Brain microvascular endothelial cell (primary cell): ENCODE results near the gene METRNL.
"Not testable (repeated sequence)": the region's sequence is repeated elsewhere in the genome, so short reads cannot be mapped to it uniquely, and the experiment has no call there.

Experiments used
- DNase-seq: peaks from one replicate; pipeline ENCODE4 v3.0.0-alpha.2; 2020
- H3K27ac ChIP-seq: fragments of 250-450 bp; sonication (Bioruptor Pico); 2 replicates; pipeline ENCODE4 v1.5.1; 2020; ENCODE audit warnings: mild to moderate bottlenecking, moderate library complexity
- H3K27me3 ChIP-seq: fragments of 250-450 bp; sonication (Bioruptor Pico); replicated peaks from 2 replicates; pipeline ENCODE4 v1.5.1; 2020; ENCODE audit warnings: mild to moderate bottlenecking
- H3K36me3 ChIP-seq: fragments of 250-450 bp; sonication (Bioruptor Pico); replicated peaks from 2 replicates; pipeline ENCODE4 v1.5.1; 2020; ENCODE audit warnings: mild to moderate bottlenecking
- H3K4me3 ChIP-seq: 2 replicates; pipeline ENCODE4 v1.5.1; 2011; ENCODE audit warnings: low read depth, mild to moderate bottlenecking, control low read depth, low read length, moderate library complexity
- in situ Hi-C: cut with HindIII; loops from 2 replicates; pipeline ENCODE4 v1.10.0; 2017; ENCODE audit warnings: low sequenced_read_pairs, low pct_ligation_motif_present
- TF ChIP-seq, protein P1 (sequence below): IDR thresholded peaks from 2 replicates; pipeline ENCODE4 v1.5.1; 2011; ENCODE audit warnings: low read depth, mild to moderate bottlenecking, moderate library complexity, low read length, control low read depth, inconsistent platforms; ENCODE audit errors: missing control alignments

The METRNL gene

DNA sequence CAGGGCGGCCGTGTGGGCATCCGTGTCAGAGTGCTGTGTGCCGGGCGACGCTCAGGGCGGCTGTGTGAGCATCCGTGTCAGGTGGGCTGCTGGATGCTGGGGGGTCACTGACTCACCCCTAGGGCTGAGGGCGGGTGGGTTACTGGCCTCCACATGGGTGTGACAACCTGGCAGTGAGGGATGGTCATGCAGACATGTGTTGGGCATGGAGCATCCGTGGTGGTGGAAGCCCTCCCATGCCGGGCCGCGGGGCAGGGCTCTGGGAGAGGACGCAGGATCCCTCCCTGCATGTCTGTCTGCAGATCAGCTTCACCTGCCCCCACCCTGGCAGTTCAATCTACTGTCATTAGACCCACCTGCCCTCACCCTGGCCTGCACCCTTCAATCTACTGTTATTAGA lies 56.3 kb downstream of the METRNL start:
- in situ Hi-C loops = no loop called here
- Histone ChIP-seq H3K27me3 (no peaks in the 10 kb centered on the region), H3K27ac (no peak overlapping the region), H3K4me3 (no peak overlapping the region), H3K36me3 (no peaks in the 10 kb centered on the region)
- no peak for DNase-seq
- TF ChIP-seq, protein P1, sequence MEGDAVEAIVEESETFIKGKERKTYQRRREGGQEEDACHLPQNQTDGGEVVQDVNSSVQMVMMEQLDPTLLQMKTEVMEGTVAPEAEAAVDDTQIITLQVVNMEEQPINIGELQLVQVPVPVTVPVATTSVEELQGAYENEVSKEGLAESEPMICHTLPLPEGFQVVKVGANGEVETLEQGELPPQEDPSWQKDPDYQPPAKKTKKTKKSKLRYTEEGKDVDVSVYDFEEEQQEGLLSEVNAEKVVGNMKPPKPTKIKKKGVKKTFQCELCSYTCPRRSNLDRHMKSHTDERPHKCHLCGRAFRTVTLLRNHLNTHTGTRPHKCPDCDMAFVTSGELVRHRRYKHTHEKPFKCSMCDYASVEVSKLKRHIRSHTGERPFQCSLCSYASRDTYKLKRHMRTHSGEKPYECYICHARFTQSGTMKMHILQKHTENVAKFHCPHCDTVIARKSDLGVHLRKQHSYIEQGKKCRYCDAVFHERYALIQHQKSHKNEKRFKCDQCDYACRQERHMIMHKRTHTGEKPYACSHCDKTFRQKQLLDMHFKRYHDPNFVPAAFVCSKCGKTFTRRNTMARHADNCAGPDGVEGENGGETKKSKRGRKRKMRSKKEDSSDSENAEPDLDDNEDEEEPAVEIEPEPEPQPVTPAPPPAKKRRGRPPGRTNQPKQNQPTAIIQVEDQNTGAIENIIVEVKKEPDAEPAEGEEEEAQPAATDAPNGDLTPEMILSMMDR = no peak

DNA sequence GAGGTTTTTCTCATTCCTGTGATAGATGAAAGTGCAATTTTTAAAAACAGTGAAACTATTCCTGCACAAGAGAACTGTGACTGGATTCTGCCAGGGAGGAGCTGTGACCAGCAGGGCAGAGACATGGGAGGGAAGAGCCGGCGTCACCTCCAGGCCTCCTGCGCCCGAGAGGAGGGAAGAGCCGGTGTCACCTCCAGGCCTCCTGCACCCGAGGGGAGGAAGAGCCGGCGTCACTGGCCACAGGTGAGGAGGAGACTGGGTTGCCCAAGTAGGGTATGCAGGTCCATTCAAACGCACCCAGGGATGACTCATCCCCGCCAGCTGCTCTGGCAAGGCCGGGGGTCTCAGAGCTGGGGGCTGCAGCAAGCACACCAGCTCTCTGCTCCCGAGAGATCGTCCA lies 56.7 kb downstream of the METRNL start:
- Histone ChIP-seq H3K36me3 (no peaks in the 10 kb centered on the region), H3K27ac (no peak overlapping the region), H3K27me3 (no peaks in the 10 kb centered on the region), H3K4me3 (no peak overlapping the region)
- TF ChIP-seq, protein P1 = no peak
- in situ Hi-C loops = no loop called here
- DNase-seq = no peak

DNA sequence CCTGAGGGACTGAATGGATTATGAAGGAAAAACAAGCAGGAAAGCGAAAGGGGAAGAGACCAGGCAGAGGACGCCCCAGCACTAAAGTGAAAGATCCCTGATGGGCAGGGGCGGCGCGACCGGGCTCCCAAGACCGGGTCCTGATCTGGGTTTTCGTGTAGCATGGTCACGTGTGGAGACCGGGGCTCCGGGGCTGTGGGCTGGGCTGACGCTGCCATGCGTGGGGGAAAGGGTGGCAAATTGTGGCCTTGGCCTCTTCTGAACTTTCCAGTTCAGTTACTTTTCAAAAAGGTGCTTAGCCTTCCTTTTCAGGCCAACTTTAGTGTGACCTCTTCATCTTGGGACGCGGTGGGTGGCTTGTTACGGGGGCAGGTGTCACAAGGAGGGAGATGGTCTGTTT lies 57.5 kb downstream of the METRNL start:
- no peak overlapping the region for H3K4me3 ChIP-seq
- TF ChIP-seq, protein P1 = no peak
- no peak for DNase-seq
- H3K36me3 ChIP-seq = no peaks in the 10 kb centered on the region
- no peak overlapping the region for H3K27ac ChIP-seq
- no peaks in the 10 kb centered on the region for H3K27me3 ChIP-seq
- in situ Hi-C loops = no loop called here

DNA sequence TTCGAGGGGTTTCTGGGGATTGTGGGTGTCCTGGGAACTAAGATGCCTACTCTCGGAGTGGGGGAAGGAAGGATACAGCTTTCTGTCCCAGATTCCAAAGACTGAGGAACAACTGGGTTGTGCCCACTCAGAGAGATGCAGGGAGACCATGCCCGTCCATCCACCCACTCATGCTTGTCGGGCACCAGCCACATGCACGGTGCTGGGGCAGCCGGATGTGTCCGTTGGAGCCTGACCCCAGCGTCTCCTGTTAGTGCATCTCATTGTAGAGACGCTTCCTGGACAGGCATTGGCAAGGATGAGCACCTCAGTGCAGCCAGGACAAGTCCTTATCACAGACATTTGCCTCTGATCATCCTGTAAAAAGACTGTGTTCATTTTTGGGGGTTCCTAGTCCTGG lies 58.1 kb downstream of the METRNL start:
- no peak for DNase-seq
- no peaks in the 10 kb centered on the region for H3K36me3 ChIP-seq
- TF ChIP-seq, protein P1 = no peak
- H3K4me3 ChIP-seq = no peak overlapping the region
- H3K27me3 ChIP-seq = no peaks in the 10 kb centered on the region
- H3K27ac ChIP-seq = no peak overlapping the region
- in situ Hi-C loops = no loop called here

DNA sequence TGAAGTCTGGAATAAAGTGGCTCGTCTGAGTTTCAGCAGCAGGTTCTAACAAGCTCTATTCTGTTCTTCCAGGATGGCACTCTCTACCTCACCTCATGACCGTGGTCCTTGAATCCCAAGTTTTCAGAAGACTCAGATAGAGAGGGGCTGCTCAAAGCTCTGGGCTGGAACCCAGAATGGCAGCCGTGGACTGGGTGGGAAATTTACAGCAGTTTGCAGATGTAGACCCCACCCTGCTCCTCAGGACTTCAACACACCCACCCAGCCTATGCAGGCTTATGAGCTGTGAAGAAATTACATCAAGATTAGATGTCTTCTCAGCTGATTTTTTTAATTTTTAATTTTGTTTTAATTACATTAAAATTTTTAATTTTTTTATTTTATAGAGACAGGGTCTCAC lies 59.4 kb downstream of the METRNL start:
- in situ Hi-C loops = no loop called here

DNA sequence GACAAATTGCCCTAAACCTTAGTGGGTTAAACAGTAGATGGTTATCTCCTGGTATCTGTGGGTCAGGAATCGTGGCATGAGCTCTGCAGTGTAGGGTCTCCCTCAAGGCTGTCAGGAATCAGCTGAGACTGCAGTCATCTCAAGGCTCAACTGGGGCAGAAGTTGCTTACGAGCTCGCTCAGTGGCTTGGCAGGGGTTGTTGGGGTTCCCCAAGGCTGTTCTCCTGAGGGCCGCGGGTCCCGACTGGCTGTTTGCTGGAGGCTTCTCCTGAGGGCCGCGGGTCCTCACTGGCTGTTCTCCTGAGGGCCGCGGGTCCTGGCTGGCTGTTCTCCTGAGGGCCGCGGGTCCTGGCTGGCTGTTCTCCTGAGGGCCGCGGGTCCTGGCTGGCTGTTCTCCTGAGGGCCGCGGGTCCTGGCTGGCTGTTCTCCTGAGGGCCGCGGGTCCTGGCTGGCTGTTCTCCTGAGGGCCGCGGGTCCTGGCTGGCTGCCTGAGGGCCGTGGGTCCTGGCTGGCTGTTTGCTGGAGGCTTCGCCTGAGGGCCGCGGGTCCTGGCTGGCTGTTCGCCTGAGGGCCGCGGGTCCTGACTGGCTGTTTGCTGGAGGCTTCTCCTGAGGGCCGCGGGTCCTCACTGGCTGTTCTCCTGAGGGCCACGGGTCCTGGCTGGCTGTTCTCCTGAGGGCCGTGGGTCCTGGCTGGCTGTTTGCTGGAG lies 60.3 kb downstream of the METRNL start:
- in situ Hi-C loops, H3K36me3 ChIP-seq: not testable (repeated sequence)

More for the DNA sequence above, 59.4 kb downstream of the METRNL start:
- Histone ChIP-seq H3K4me3 (no peak overlapping the region), H3K36me3 (no peaks in the 10 kb centered on the region), H3K27ac (no peak overlapping the region), H3K27me3 (no peaks in the 10 kb centered on the region)
- TF ChIP-seq, protein P1 = no peak
- no peak for DNase-seq

DNA sequence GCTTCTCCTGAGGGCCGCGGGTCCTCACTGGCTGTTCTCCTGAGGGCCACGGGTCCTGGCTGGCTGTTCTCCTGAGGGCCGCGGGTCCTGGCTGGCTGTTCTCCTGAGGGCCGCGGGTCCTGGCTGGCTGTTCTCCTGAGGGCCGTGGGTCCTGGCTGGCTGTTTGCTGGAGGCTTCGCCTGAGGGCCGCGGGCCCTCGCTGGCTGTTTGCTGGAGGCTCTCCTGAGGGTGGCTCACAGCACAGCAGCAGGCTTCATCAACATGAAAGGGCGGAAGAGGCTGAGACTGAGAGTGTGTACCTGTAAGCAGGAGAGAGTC lies 60.8 kb downstream of the METRNL start:
- H3K4me3 ChIP-seq, H3K27ac ChIP-seq, DNase-seq, H3K36me3 ChIP-seq, in situ Hi-C loops, H3K27me3 ChIP-seq: not testable (repeated sequence)

More for the DNA sequence above, 60.3 kb downstream of the METRNL start:
- H3K27ac ChIP-seq, H3K4me3 ChIP-seq, H3K27me3 ChIP-seq, DNase-seq: not testable (repeated sequence)
